Neural cell (in vitro differentiated cells): Measurements from ENCODE around the gene OSCP1. TPM values are rescaled to one million over a fixed set of nuclear protein-coding genes. Genes with fewer than 3 reads are reported as not detected.

Source experiments
- H2AFZ ChIP-seq: fragments of 200-600, 300-800 bp; sonication (generic), shearing (Covaris generic); 2 replicates; pipeline ENCODE4 v1.6.0; 2014; ENCODE audit warnings: low read depth, mild to moderate bottlenecking, antibody characterized with exemption, low read length, moderate library complexity
- H3F3A ChIP-seq: fragments of 200-600 bp; shearing (Covaris generic); 2 replicates; pipeline ENCODE4 v1.6.1; 2016; ENCODE audit warnings: mild to moderate bottlenecking, moderate library complexity, mixed read lengths, antibody characterized with exemption, low read length; ENCODE audit not compliant: insufficient read depth, poor library complexity, severe bottlenecking
- H3K27ac ChIP-seq: fragments of 200-600, 300-800 bp; sonication (generic), shearing (Covaris generic); 2 replicates; pipeline ENCODE4 v1.5.1; 2014; ENCODE audit warnings: mild to moderate bottlenecking, low read length, moderate library complexity
- H3K27me3 ChIP-seq: fragments of 300-800, 200-600 bp; sonication (generic), shearing (Covaris generic); 2 replicates; pipeline ENCODE4 v1.6.0; 2014; ENCODE audit warnings: mild to moderate bottlenecking, low read depth, low read length, moderate library complexity; ENCODE audit not compliant: insufficient read depth
- H3K36me3 ChIP-seq: fragments of 300-800, 200-600 bp; sonication (generic), shearing (Covaris generic); 2 replicates; pipeline ENCODE4 v1.5.1; 2014; ENCODE audit warnings: mild to moderate bottlenecking, antibody characterized with exemption, low read length, moderate library complexity; ENCODE audit not compliant: insufficient read depth
- H3K4me2 ChIP-seq: fragments of 300-800, 200-600 bp; sonication (generic), shearing (Covaris generic); 2 replicates; pipeline ENCODE4 v1.6.0; 2014; ENCODE audit warnings: mild to moderate bottlenecking, low read length
- H3K4me3 ChIP-seq: fragments of 300-800, 200-600 bp; sonication (generic), shearing (Covaris generic); 2 replicates; pipeline ENCODE4 v1.5.1; 2014; ENCODE audit warnings: mild to moderate bottlenecking, low read length, moderate library complexity
- H3K79me2 ChIP-seq: fragments of 200-600 bp; shearing (Covaris generic); replicated peaks from 2 replicates; pipeline ENCODE4 v1.6.0; 2014; ENCODE audit warnings: mild to moderate bottlenecking, low read length, moderate library complexity; ENCODE audit not compliant: insufficient read depth
- H3K9ac ChIP-seq: fragments of 300-800, 200-600 bp; sonication (generic), shearing (Covaris generic); 2 replicates; pipeline ENCODE4 v1.6.1; 2016; ENCODE audit warnings: mild to moderate bottlenecking, low read length, mixed read lengths
- H3K9me2 ChIP-seq: fragments of 200-600 bp; shearing (Covaris generic); 2 replicates; pipeline ENCODE4 v1.6.1; 2016; ENCODE audit warnings: mild to moderate bottlenecking, low read length, mixed read lengths; ENCODE audit not compliant: insufficient read depth
- H3K9me3 ChIP-seq: fragments of 200-600, 300-800 bp; sonication (generic), shearing (Covaris generic); 2 replicates; pipeline ENCODE4 v1.6.1; 2016; ENCODE audit warnings: mild to moderate bottlenecking, mixed run types, low read length, moderate library complexity, mixed read lengths
- H4K20me1 ChIP-seq: fragments of 200-600 bp; shearing (Covaris generic); 2 replicates; pipeline ENCODE4 v1.6.1; 2016; ENCODE audit warnings: mild to moderate bottlenecking, mixed run types; ENCODE audit not compliant: insufficient read depth
- EP300 ChIP-seq: fragments of 450-650 bp; conservative IDR thresholded peaks from 2 replicates; pipeline ENCODE4 v1.6.1; 2014; ENCODE audit warnings: antibody characterized with exemption, mild to moderate bottlenecking, moderate library complexity; ENCODE audit not compliant: poor library complexity, severe bottlenecking
- EZH2 ChIP-seq: fragments of 200-600, 300-800 bp; shearing (Covaris generic), sonication (generic); IDR thresholded peaks from 2 replicates; pipeline ENCODE4 v1.6.1; 2014; ENCODE audit warnings: antibody characterized with exemption, low read length, borderline replicate concordance, mild to moderate bottlenecking; ENCODE audit not compliant: insufficient read depth, poor library complexity, severe bottlenecking
- MXI1 ChIP-seq: fragments of 450-650 bp; conservative IDR thresholded peaks from 2 replicates; pipeline ENCODE4 v1.6.1; 2014; ENCODE audit warnings: antibody characterized with exemption, mild to moderate bottlenecking; ENCODE audit not compliant: poor library complexity, severe bottlenecking
- POLR2AphosphoS5 ChIP-seq: IDR thresholded peaks from 2 replicates; pipeline ENCODE4 v1.6.1; 2012
- RAD21 ChIP-seq: fragments of 450-650 bp; conservative IDR thresholded peaks from 2 replicates; pipeline ENCODE4 v1.6.1; 2014; ENCODE audit warnings: antibody characterized with exemption, mild to moderate bottlenecking, moderate library complexity
- SMC3 ChIP-seq: fragments of 450-650 bp; conservative IDR thresholded peaks from 2 replicates; pipeline ENCODE4 v1.6.1; 2014; ENCODE audit warnings: antibody characterized with exemption, mild to moderate bottlenecking, moderate library complexity; ENCODE audit not compliant: poor library complexity
- TAF1 ChIP-seq: IDR thresholded peaks from 2 replicates; pipeline ENCODE4 v1.6.1; 2012; ENCODE audit warnings: low read depth
- polyA plus RNA-seq: library from polyadenylated mRNA; depleted of rRNA; stranded (reverse); fragments of >200 nt; gene quantifications from 2 replicates; pipeline ENCODE4 v1.2.3, GENCODE V29; 2014
- TF ChIP-seq, protein P1 (sequence below): fragments of 450-650 bp; IDR thresholded peaks from 2 replicates; pipeline ENCODE4 v1.5.1; 2014; ENCODE audit warnings: antibody characterized with exemption, mild to moderate bottlenecking, moderate library complexity; ENCODE audit not compliant: poor library complexity, severe bottlenecking
- TF ChIP-seq, protein P2 (sequence below): IDR thresholded peaks from 2 replicates; pipeline ENCODE4 v1.6.1; 2012; ENCODE audit warnings: borderline replicate concordance

The OSCP1 gene
- polyA plus RNA-seq, 1 donor from 2014 or later = 20.7 TPM

GRCh38 chr1:36443297-36443696 is 7.0 kb downstream of the OSCP1 start:
- Histone ChIP-seq H4K20me1 (no peaks in the 10 kb centered on the region), H3K9me3 (no peaks in the 10 kb centered on the region), H3F3A (no peaks in the 10 kb centered on the region), H3K36me3 (no peaks in the 10 kb centered on the region), H3K27me3 (no peaks in the 10 kb centered on the region), H3K4me3 (no peak overlapping the region), H3K79me2 (no peaks in the 10 kb centered on the region), H3K27ac (no peak overlapping the region), H3K9ac (no peak overlapping the region), H3K9me2 (no peaks in the 10 kb centered on the region), H2AFZ (no peak overlapping the region), H3K4me2 (no peak overlapping the region)
- TF ChIP-seq TAF1 (no peak), POLR2AphosphoS5 (no peak), MXI1 (no peak), EZH2 (no peak), RAD21 (no peak), SMC3 (no peak), EP300 (no peak)
- TF ChIP-seq, protein P1, sequence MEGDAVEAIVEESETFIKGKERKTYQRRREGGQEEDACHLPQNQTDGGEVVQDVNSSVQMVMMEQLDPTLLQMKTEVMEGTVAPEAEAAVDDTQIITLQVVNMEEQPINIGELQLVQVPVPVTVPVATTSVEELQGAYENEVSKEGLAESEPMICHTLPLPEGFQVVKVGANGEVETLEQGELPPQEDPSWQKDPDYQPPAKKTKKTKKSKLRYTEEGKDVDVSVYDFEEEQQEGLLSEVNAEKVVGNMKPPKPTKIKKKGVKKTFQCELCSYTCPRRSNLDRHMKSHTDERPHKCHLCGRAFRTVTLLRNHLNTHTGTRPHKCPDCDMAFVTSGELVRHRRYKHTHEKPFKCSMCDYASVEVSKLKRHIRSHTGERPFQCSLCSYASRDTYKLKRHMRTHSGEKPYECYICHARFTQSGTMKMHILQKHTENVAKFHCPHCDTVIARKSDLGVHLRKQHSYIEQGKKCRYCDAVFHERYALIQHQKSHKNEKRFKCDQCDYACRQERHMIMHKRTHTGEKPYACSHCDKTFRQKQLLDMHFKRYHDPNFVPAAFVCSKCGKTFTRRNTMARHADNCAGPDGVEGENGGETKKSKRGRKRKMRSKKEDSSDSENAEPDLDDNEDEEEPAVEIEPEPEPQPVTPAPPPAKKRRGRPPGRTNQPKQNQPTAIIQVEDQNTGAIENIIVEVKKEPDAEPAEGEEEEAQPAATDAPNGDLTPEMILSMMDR = no peak
- TF ChIP-seq, protein P2, sequence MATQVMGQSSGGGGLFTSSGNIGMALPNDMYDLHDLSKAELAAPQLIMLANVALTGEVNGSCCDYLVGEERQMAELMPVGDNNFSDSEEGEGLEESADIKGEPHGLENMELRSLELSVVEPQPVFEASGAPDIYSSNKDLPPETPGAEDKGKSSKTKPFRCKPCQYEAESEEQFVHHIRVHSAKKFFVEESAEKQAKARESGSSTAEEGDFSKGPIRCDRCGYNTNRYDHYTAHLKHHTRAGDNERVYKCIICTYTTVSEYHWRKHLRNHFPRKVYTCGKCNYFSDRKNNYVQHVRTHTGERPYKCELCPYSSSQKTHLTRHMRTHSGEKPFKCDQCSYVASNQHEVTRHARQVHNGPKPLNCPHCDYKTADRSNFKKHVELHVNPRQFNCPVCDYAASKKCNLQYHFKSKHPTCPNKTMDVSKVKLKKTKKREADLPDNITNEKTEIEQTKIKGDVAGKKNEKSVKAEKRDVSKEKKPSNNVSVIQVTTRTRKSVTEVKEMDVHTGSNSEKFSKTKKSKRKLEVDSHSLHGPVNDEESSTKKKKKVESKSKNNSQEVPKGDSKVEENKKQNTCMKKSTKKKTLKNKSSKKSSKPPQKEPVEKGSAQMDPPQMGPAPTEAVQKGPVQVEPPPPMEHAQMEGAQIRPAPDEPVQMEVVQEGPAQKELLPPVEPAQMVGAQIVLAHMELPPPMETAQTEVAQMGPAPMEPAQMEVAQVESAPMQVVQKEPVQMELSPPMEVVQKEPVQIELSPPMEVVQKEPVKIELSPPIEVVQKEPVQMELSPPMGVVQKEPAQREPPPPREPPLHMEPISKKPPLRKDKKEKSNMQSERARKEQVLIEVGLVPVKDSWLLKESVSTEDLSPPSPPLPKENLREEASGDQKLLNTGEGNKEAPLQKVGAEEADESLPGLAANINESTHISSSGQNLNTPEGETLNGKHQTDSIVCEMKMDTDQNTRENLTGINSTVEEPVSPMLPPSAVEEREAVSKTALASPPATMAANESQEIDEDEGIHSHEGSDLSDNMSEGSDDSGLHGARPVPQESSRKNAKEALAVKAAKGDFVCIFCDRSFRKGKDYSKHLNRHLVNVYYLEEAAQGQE = no peak

DNA sequence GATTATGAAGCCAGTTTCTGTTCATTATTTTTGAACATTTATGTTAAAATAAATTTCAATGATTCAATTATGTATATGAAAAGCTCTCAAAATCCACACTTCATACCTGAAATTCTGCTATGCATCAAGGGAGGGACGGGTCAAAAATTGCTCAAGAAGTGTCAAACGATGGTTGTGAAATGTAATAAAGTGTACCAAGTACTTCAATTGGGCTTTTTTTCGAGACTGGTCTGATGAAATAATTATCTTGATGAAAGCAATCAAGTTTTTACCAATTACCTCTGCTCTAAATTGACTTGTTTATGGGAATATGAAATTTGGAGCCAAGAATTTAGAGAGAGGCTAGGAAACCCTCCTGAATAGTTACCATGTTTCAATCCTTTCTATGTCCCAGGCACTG is 7.9 kb downstream of the OSCP1 start:
- Histone ChIP-seq H3F3A (no peaks in the 10 kb centered on the region), H3K4me2 (no peak overlapping the region), H2AFZ (no peak overlapping the region), H3K27ac (no peak overlapping the region), H3K27me3 (no peaks in the 10 kb centered on the region), H4K20me1 (no peaks in the 10 kb centered on the region), H3K4me3 (no peak overlapping the region), H3K9me2 (no peaks in the 10 kb centered on the region), H3K9me3 (no peaks in the 10 kb centered on the region), H3K79me2 (no peaks in the 10 kb centered on the region), H3K9ac (no peak overlapping the region), H3K36me3 (no peaks in the 10 kb centered on the region)
- no peak for TF ChIP-seq RAD21
- TF ChIP-seq POLR2AphosphoS5 = no peak
- TF ChIP-seq, protein P2 = no peak
- no peak for TF ChIP-seq MXI1
- TF ChIP-seq, protein P1 = no peak
- no peak for TF ChIP-seq TAF1
- no peak for TF ChIP-seq SMC3
- no peak for TF ChIP-seq EP300
- no peak for TF ChIP-seq EZH2
